Stimulated activated CD8-positive, alpha-beta memory T cell treated with anti-CD3 and anti-CD28 coated beads, Interleukin-12 subunit alpha, Interleukin-12 subunit beta, amount 100 ng/mL, for 24 hours (primary cell): ENCODE measurements around the gene NUP155.
"Not testable (repeated sequence)": the region's sequence is repeated elsewhere in the genome, so short reads cannot be mapped to it uniquely, and the experiment has no call there.

ENCODE experiments used
- DNase-seq: peaks from one replicate; pipeline ENCODE4 v3.0.0-alpha.2; 2020; ENCODE audit errors: extremely low read depth

NUP155 gene

DNA sequence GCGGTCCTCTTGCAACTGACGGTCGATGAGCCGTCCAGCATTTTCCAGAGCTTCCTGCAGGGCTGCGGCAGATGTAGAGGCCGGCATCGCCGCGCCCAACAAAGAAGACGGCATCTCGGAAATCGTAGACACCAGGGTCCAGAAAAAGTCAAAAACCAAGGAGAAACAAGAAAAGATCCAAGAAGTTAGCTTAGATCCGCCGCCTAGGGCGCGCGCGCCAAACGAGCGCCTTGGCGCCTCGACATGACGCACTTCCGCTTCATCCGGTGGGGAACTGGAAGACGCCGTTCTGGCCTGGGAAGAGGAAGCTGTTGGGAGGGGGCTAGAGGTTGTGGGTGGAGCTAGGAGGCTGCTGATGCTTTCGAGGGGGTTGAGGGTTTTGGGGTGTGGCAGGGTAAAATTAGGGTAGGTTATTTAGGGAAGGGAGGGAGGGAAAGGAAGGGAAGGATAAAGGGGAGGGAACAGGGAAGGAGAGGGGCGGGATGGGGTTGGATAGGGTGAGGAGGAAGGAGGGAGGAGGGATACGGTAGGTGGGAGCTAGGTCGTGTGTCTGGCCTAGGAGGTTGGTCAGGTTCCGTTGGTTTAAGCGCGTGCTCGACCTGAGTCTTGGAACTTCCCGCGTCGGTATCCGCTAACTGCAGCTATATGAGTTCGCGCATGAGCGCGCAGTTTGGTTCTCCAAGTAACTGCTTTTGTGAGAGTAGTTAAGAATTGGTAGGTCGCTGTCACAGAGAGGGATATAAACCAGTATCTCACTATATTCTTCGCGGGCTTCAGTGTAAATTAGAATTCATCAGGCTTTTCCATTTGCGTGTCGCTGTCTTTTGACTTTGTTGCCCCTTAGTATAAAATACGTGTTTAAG, at the start of gene NUP155:
Gene NUP155, minus strand, starts transcription at position 243 of the 863 bp plus-strand sequence. Its CDS starts 129 bp downstream, at position 114.
- peak; percentile 79 for DNase-seq

DNA sequence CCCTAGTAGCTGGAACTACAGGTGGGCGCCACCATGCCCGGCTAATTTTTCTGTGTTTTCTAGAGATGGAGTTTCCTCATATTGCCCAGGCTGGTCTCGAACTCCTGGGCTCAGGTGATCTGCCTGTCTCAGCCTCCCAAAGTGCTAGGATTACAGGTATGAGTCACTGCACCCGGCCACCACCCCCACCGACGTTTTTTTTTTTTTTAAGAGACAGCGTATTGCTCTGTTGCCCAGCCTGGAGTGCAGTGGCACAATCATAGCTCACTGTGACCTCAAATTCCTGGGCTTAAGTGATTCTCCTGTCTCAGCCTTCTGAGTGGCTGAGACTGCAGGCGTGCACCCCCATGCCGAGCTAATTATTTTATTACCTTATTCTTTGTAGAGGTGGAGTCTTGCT, 46.4 kb upstream of the NUP155 start:
- DNase-seq, result no peak

DNA sequence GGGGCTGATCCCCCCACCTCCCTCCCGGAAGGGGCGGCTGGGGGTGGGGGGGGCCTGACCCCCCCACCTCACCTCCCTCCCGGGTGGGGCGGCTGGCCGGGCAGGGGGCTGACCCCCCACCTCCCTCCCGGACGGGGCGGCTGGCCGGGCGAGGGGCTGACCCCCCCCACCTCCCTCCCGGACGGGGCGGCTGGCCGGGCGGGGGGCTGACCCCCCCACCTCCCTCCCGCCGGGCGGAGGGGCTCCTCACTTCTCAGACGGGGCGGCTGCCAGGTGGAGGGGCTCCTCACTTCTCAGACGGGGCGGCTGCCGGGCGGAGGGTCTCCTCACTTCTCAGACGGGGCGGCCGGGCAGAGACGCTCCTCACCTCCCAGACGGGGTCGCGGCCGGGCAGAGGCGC, 44.5 kb upstream of the NUP155 start:
- not testable (repeated sequence) for DNase-seq

DNA sequence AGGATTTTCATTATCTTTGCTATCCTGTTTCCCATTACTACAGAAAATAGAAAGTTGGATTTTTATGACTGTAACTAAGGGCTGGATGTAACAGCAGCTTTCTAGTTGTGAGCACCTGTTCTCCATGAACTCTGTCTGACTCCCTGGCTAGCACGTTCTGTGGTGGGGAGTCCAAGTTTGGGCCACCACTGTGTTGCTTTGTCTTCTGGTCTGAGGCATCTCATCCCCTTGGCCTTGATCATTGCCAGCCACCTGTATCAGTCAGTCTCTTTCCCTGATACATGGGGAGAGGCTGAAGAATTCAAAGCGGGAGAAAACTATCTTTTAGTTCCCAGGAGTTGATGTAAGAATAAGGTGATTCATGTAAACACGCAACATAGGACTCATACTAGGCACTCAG, 41.6 kb upstream of the NUP155 start:
- DNase-seq, result no peak

DNA sequence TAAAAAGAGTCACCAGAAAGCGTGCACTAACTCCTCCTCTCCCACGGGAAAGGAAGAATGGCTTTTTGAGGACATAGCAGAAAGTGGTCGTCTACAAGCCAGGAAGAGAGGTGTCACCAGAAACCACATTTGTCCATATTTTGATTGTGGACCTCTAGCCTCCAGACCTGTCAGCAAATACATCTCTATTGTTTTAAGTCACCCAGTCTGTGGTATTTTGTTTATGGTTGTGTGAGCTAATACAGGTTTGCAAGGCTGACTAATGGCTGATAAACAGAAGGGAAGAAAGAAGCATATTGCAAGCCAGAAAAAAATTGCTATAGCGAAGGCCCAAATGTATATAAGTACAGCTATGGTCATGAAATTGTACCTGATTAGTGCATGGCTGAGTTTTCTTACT, 29.6 kb upstream of the NUP155 start:
- DNase-seq, result no peak

DNA sequence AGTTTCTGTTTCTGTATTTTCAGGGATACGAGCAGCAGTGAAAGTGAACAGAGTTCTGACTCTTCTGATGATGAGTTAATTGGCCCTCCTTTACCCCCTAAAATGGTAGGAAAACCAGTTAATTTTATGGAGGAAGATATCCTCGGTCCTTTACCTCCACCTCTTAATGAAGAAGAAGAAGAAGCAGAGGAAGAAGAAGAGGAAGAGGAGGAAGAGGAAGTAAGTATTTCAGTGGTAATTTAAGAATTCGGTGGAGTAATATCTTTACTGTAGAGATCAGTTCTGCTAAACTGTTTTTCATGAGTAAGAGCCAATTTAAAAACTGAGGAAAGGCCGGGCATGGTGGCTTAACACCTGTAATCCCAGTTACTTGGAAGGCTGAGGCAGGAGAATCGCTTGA, 25.4 kb upstream of the NUP155 start:
- no peak for DNase-seq

DNA sequence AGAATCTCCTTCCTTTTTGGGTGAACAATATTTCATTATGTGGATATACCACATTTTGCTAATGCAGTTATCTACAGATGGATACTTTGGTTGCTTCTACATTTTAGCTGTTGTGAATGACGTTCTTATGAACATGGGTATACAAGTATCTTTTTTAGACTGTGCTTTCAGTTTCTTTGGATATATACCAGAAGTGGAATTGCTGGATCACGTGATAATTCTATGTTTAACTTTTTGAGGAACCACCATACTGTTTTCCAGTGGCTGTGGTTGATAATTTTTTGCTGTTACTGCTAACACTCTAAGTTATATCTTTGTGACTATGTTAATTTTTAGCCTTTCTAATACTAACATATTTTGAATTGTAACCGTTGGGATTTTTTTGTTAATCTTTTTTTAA, 20.7 kb upstream of the NUP155 start:
- DNase-seq, result no peak

DNA sequence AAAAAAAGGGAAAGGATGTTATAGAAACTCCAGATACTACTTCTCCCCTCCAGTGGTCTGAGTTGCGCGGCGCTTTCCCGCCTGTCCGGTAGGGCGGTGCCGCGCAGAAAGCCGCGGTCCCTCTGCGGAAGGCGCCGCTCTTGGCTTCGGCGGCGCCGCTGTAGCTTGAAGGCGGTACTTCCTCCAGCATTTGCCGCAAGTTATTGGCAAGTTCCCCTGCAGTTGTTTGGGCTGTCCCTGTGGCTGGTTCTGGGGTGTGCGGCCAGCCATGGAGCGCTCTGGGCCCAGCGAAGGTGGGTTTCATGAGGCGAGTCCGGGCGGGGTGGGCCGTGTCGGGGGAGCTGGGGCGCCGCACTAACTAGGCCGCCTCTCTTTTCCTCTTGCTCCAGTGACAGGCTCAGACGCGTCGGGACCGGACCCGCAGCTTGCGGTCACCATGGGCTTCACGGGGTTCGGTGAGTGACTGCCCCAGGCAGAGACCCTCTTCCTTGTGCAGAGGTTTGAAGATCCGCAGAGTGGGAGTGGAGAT, 8.3 kb upstream of the NUP155 start, which contains the start of gene WDR70:
Gene WDR70, plus strand, starts transcription at position 219 of the 529 bp plus-strand sequence. Its CDS starts 50 bp downstream, at position 269.
- peak; percentile 52 for DNase-seq

DNA sequence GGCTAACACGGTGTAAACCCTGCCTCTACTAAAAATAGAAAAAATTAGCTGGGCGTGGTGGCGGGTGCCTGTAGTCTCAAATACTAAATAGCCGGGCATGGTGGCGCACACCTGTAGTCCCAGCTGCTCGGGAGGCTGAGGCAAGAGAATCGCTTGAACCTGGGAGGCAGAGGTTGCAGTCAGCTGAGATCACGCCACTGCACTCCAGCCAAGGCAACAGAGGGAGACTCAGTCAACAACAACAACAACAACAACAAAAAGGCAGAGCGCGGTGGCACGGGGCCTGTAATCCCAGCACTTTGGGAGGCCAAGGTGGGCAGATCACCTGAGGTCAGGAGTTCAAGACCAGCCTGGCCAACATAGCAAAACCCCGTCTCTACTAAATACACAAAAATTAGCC, 7.2 kb upstream of the NUP155 start:
- DNase-seq, result not testable (repeated sequence)

DNA sequence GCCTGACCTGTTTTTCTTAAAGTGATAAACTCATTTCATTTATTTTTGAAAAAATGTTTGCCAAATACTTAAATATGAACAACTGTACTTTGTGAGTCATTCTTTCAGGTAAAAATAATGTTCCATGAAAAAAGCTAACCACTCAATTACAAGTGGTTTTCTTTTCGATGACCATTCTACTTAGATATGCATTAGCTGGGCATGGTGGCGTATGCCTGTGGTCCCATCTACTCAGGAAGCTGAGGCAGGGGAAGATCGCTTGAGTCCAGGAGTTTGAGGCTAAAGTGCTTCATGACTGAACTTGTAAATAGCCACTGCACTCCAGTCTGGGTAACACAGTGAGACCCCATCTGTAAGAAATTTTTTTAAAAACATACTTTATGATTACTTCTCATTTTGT, 4.2 kb upstream of the NUP155 start:
- DNase-seq, result no peak

DNA sequence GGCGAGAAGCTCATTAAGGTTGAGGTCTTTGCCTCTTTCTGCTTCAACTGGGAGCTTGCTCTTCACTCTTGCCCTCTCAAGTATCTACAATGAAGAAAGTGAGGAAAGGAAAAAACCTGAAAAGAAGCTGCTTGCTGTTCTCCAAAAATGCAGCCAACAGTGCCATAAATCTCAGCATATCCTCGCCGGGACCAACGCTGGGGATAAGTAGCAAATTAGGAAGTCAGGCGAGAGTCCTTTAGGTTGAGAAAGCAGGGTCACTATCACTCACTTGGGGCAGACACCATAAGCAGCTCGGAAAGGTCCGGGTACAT, 399 bp downstream of the NUP155 start:
- peak; percentile 5 for DNase-seq

DNA sequence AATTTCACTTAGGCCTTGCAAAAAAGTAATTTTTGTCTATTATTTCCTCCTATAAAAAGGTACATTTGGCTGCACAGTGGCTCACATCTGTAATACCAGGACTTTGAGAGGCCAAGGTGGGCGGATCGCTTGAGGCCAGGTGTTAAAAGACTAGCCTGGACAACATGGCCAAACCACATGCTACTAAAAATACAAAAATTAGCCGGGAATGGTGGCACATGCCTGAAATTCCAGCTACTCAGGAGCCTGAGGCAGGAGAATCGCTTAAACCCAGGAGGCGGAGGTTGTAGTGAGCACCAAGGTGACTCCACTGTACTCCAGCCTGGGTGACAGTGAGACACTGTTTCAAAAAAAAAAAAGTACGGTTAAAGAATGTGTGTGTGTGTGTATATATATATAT, 15.7 kb downstream of the NUP155 start:
- DNase-seq, result no peak

DNA sequence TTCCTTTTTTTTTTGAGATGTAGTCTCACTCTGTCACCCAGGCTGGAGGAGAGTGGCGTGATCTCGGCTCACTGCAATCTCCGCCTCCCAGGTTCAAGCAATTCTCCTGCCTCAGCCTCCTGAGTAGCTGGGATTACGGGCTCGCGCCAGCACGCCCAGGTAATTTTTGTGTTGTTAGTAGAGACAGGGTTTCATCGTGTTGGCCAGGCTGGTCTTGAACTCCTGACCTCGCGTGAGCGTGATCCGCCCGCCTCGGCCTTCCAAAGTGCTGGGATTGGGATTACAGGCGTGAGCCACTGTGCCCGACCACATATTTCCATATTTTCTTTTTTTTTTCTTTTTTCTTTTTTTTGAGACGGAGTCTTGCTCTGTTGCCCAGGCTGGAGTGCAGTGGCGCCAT, 28.2 kb downstream of the NUP155 start:
- DNase-seq, result not testable (repeated sequence)

DNA sequence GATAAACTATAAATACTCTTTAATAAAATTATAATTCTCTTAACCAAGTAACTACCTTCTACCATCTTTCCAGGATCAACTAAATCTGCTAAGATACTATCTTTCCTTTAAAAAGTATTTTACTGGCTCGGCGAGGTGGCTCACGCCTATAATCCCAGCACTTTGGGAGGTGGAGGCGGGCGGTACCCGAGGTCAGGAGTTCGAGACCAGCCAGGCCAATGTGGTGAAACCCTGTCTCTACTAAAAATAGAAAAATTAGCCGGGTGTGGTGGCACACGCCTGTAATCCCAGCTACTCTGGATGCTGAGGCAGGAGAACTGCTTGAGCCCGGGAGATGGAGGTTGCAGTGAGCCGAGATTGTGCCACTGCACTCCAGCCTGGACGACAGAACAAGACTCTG, 36.2 kb downstream of the NUP155 start:
- DNase-seq, result not testable (repeated sequence)

DNA sequence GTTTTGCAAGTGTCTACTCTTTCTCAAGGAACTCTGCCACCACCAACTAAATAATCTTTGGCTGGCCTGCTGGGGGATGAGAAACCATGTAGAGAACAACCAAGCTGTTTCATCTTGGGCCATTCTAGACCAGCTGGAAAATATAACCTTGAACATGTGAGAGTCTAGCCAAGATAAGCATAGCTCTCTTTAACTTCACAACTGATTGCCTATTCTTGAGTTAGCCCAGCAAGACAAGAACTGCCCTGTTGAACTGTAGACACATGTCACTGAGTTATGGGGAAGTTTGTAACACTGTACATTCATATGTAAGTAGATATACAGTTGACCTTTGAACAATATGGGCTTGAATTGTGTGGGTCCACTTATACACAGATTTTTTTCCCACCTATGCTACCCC, 44.4 kb downstream of the NUP155 start:
- DNase-seq, result no peak

DNA sequence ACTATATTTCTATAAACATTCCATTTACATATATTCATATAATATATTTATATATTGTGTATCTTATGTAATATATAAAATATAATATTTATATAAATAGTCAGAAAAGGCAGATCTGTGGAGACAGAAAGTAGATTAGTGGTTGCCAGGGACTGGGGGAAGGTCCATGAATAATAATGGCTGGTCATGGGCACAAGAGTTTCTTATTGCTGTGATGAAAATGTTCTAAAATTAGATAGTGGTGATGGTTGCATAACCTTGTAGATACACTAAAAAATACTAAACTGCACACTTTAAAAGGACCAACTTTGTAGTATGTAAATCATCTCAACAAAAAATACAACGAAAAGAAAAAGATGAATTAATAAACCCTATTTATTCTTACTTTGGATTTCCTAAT, 47.3 kb downstream of the NUP155 start:
- no peak for DNase-seq

DNA sequence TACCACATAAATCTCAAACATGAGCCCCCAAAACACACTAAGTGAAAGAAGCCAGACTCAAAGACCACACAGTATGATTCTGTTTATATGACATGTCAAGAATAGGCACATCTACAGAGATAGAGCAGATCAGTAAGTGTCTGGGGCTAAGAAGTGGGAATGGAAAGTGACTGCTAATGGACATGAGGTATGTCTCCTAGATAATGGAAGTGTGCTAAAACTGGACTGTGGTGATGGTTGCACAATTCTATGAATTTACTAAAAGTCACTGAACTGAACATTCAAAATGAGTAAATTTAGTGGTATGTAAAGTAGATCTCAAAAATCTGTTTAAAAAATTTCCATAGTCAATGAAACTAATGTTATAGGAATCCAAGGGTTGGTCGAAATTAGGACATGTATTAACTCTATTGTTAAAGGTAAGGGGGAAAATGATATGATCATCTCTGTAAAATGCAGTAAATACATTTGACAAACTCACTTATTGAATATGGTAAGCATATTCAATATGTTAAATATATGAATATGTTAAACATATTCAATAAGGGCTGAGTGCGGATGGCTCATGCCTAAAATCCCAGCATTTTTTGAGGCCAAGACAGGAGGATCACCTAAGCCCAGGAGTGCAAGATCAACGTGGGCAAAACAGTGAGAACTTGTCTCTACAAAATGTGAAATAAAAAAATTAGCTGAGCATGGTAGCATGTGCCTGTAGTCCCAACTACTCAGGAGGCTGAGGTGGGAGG, 51.7 kb downstream of the NUP155 start:
- no peak for DNase-seq

DNA sequence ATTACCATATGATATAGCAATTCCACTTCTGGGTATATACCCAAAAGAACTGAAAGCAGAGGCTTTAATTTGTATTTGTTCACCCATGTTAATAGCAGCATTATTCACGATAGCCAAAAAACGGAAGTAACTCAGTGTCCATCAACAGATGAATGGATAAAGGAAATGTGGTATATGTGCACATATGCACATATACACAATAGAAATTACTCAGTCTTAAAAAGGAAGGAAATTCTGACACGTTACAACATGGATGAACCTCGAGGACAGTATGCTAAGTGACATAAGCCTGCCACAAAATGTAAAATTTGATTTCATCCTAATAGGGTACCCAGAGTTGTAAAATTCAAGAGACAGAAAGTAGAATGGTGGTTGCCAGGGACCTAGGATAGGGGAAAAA, 54.9 kb downstream of the NUP155 start:
- DNase-seq, result no peak

DNA sequence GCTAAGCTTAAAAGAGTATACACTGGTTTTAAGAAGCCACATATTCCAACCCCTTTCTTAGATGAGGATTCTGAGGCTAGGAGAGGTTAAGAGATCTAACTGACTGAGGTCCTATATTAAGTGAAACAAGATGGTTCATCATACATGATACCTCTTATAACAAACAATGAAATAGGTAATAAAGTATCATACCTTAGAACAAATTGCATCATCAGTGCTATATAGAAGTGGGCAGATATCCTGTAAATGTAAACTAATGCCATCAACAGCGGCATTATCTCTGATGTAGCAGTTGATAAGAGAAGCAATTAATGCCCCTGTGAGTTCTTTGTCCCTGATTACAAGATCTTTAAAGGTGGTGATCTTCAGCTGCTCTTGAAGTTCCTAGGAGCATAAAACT, 60.5 kb downstream of the NUP155 start:
- no peak for DNase-seq

DNA sequence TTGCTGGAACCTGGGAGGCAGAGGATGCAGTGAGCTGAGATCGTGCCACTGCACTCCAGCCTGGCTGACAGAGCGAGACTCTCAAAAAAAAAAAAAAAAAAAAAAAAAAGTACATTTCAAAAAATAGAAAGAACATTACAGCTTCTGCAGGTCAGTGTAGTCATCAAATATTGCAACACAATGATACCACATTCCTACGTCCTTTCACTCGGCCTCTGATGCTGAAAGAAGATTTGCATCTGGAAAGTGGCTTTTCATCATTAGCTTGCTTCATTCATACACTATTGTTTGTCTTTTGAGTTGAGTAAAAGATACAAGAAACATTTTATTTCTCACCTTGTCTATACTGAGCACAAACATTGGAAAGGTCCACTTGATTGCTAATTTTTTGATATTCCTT, 62.1 kb downstream of the NUP155 start:
- DNase-seq, result no peak

DNA sequence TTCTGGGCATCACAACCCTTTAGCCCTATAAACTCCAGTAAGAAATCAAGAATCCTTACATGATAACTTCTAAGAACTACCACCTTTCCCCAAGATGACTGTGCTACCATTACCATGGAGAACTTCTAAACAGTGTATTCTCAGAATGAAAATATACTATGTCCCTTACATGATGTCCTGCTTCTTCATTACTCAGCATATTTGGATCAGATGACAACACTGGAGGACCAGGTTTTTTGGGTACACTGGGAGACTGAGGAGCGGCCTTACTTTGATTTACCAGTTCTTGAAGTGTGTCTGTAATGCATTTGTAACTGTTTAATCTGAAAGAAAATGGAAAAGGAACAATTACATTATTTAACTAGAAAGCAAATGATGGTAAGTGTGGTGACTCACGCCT, 66.0 kb downstream of the NUP155 start:
- no peak for DNase-seq

DNA sequence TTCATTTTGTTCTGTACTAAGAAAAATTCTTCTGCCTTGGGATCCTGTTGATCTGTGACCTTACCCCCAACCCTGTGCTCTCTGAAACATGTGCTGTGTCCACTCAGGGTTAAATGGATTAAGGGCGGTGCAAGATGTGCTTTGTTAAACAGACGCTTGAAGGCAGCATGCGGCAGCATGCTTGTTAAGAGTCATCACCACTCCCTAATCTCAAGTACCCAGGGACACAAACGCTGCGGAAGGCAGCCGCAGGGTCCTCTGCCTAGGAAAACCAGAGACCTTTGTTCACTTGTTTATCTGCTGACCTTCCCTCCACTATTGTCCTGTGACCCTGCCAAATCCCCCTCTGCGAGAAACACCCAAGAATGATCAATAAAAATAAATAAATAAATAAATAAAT, 74.6 kb downstream of the NUP155 start:
- not testable (repeated sequence) for DNase-seq
